Colon (tissue), 2 donors: ENCODE results near the gene GH2.
"Not testable (repeated sequence)": the region's sequence is repeated elsewhere in the genome, so short reads cannot be mapped to it uniquely, and the experiment has no call there.

ENCODE experiments used
- FAIRE-seq: peaks from 2 replicates; lab custom pipeline; 2012; peaks lifted over from hg19 to GRCh38; lab: Jason Lieb, UNC
- donor health status: control.
- donor health status: control.

The GH2 gene

DNA sequence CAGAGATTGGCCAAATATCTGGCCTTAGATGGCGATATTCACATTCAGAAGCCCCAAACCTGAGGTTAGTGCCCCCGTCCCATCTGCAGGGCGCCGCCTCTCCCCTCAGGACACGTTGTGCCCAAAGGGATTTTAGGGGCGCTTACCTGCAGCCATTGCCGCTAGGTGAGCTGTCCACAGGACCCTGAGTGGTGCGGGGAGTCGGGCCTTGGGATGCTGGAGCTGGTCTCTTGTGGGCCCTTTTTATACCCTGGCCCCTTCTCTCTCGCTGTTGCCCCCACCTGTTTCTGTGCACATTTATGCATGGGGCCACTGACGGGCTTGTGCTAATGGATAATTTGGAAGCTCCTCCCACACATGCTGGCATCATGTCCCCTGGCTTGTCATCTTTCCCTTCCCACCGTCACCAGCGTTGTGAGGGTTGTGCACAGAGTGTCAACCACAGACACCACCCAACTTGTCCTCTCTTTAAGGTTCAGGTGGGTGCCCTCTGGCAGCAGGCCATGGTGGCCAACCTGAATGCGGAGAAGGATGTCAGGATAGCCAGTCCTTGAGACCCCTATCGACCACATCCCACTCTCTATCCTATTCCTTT is 29.4 kb upstream of the GH2 start, which contains the start of gene CSHL1:
Gene CSHL1, minus strand, starts transcription at position 218 of the 595 bp plus-strand sequence. Its CDS starts 62 bp downstream, at position 156.
- no peak for FAIRE-seq

DNA sequence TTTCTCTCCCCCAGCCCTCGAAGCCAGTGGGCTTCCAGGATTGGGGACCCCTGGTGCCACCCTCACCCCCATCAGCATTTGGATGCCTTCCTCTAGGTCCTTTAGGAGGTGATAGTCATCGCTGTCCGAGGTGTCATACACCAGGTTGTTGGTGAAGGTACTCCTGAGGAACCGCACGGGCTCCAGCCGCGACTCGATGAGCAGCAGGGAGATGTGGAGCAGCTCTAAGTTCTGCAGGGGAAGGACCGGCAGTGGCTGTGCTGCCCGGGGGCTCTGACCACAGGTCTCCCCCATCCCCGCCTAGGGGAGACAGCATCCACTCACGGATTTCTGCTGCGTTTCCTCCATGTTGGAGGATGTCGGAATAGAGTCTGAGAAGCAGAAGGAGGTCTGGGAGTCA is 28.4 kb upstream of the GH2 start:
- no peak for FAIRE-seq

- FAIRE-seq: not testable (repeated sequence)
These were observed 27.8 kb upstream of the GH2 start for GRCh38 chr17:63909586-63909985.

DNA sequence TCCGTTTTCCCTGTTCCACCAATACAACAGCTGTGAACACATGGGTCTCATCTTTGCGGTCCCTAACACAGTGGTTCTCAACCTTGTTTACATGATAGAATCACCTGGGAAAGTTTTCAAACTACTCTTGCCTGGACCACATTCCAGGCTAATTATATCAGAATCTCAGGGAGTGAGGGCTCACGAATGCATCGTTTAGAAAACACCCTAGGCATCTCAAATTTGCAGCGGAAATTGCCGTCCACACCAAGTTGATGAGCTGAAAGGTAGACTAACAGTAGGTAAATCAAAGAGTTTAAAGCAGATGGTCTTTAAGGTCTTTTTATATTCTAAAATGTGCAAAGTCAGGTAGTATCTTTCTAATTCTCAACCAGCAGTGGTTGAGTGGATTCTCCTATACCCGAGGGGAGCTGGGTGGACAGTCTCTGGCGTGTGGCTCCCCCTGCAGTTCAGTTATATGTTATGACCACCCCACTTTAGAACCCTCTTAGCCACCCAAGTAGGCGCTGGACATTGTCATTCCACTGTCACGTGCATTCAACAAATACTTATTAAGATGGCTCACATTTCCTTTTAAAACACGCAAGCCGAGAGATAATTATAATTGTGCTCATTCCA is 25.5 kb upstream of the GH2 start:
- not testable (repeated sequence) for FAIRE-seq

DNA sequence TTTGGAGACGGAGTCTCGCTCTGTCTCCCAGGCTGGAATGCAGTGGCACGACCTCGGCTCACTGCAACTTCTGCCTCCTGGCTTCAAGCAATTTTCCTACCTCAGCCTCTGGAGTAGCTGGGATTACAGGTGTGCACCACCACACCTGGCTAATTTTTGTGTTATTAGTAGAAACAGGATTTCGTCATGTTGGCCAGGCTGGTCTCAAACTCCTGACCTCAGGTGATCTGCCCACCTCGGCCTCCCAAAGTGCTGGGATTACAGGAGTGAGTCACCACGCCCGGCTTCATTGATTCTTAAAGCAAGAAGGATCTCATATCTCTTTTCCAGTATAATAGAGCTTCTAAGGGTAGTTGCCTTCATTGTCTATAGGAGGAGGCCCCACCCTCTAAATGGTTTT is 23.1 kb upstream of the GH2 start:
- FAIRE-seq: not testable (repeated sequence)

DNA sequence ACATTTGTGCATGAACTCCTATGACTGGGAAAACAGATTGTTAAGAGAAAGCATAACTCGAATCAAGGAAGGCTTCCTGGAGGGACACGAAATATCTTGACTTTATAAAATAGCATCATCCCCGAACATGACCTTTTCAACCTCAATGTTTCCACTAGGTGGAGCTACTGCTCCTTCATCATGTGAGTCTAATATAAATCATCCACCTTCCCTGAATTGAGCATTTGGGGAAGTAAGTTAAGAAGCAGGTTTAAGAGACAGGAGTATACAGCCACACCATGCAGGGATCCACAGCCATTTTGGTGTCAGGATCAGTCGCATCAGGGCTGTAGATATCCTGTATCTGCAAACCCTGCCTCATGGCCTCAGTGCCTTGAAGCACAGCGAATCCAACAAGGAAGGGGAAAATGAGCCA is 22.1 kb upstream of the GH2 start:
- not testable (repeated sequence) for FAIRE-seq

- FAIRE-seq: not testable (repeated sequence)
These were observed 20.2 kb upstream of the GH2 start for GRCh38 chr17:63901971-63902370.

- not testable (repeated sequence) for FAIRE-seq
These were observed 17.4 kb upstream of the GH2 start for GRCh38 chr17:63898899-63899798.

DNA sequence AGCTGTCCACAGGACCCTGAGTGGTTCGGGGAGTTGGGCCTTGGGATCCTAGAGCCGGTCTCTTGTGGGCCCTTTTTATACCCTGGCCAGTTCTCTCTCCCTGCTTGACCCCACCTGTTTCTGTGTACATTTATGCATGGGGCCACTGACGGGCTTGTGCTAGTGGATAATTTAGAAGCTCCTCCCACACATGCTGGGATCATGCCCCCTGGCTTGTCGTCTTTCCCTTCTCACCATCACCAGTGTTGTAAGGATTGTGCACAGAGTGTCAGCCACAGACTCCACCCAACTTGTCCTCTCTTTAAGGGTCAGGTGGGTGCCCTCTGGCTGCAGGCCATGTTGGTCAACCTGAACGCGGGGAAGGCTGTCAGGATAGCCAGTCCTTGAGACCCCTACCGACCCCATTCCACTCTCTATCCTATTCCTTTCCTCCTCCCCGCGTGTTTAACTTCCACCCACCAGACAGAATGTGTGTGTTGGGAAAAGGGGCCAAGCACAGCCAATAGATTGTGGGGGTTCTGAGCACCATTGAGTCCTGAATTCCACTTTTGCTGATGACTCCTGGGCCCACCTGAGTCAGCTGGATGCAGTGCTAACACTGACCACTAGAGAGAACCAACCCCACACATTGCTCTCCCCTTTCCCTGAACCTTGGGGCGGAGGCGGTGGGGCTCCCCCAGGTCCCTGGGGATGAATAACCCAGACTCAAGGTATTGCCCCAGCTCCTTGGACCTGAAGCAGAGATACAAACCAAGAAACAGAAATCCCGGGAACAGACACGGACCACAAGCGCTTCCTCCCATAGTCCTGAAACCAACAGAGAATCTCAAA is 15.0 kb upstream of the GH2 start, which contains the start of gene CSH1:
Gene CSH1, minus strand, starts transcription at position 51 of the 831 bp plus-strand sequence. CDS start 63 bp downstream, outside the sequence.
- FAIRE-seq: not testable (repeated sequence)

DNA sequence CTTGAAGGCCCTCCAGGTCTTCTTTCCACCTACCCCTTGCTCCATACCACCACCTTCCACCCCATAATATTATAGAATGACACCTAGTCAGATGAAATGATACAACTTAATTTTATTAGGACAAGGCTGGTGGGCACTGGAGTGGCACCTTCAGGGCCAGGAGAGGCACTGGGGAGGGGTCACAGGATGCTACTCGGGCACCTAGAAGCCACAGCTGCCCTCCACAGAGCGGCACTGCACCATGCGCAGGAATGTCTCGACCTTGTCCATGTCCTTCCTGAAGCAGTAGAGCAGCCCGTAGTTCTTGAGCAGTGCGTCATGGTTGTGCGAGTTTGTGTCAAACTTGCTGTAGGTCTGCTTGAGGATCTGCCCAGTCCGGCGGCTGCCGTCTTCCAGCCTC is 13.1 kb upstream of the GH2 start:
- FAIRE-seq: not testable (repeated sequence)

GRCh38 chr17:63894021-63894420 is 12.3 kb upstream of the GH2 start:
- not testable (repeated sequence) for FAIRE-seq

GRCh38 chr17:63892316-63893037 is 10.7 kb upstream of the GH2 start:
- FAIRE-seq: not testable (repeated sequence)

DNA sequence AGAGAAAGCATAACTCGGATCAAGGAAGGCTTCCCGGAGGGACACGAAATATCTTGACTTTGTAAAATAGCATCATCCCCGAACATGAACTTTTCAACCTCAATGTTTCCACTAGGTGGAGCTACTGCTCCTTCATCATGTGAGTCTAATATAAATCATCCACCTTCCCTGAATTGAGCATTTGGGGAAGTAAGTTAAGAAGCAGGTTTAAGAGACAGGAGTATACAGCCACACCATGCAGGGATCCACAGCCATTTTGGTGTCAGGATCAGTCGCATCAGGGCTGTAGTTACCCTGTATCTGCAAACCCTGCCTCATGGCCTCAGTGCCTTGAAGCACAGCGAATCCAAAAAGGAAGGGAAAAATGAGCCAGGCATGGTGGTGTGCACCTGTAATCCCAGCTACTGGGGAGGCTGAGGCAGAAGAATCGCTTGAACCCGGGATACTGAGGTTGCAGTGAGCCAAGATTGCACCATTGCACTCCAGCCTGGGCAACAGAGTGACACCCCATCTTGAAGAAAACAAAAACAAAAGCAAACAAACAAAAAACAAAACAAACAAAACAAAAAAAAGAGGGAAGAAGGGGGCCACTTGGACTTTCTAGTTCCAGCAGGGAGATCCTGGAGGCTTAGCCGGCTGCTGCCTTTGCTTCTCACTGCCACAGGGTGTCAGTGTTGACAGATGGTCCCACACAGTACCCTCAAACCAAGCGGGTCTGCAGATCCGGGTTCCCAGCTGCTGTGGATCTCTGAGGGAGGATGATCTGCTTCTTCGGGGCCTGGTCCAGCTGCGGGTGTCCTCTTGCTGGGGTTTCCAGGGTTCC is 7.5 kb upstream of the GH2 start:
- FAIRE-seq: not testable (repeated sequence)

DNA sequence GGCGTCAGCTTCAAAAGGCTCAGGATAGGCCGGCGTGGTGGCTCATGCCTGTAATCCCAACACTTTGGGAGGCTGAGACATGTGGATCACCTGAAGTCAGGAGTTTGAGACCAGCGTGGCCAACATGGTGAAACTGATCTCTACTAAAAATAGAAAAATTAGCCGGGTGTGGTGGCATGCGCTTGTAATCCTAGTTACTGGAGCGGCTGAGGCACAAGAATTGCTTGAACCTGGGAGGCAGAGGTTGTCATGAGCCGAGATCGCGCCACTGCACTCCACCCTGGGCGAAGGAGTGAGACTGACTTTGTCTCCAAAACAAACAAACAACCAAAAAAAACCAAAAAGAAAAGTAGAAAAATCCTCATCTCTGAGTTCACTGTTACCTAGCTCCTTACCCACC is 3.4 kb upstream of the GH2 start:
- not testable (repeated sequence) for FAIRE-seq

DNA sequence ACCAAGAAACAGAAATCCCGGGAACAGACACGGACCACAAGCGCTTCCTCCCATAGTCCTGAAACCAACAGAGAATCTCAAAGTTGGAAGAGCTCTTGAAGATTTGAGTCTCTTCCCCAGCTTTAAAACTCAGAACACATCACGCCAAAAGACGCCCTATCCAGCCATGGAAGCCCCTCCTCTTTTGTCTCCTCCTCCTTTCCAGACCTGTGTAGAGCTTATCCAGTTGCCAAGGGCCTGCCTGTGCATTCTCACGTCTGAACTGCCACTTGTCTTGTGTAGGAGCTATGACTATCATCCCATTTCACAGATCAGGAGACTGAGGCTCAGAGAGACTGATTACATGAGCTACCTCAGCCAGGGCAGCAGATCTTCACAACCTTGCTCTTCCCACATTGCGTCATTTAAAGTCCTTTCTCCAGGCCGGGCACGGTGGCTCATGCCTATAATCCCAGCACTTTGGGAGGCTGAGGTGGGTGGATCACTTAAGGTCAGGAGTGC is 932 bp upstream of the GH2 start:
- not testable (repeated sequence) for FAIRE-seq

DNA sequence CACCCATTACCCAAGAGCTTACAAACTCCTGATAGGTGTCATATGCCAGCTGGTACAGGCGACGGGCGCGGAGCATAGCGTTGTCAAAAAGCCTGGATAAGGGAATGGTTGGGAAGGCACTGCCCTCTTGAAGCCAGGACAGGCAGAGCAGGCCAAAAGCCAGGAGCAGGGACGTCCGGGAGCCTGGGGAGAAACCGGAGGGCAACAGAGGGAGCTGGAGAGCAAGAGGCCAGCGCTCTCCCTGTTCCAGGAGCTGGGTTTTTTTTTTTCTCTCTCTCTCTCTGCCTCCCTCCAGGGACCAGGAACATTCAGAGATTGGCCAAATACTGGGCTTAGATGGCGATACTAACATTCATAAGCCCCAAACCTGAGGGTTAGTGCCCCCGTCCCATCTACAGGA is 407 bp downstream of the GH2 start:
- not testable (repeated sequence) for FAIRE-seq

GRCh38 chr17:63880706-63881105 is 1.0 kb downstream of the GH2 start:
- FAIRE-seq: no peak

GRCh38 chr17:63878413-63878812 is 3.3 kb downstream of the GH2 start:
- not testable (repeated sequence) for FAIRE-seq

DNA sequence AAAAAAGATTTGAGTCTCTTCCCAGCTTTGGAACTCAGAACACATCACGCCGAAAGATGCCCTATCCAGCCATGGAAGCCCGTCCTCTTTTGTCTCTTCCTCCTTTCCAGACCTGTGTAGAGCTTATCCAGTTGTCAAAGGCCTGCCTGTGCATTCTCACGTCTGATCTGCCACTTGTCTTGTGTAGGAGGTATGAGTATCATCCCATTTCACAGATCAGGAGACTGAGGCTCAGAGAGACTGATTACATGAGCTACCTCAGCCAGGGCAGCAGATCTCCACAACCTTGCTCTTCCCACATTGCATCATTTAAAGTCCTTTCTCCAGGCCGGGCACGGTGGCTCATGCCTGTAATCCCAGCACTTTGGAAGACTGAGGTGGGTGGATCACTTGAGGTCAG is 7.1 kb downstream of the GH2 start:
- FAIRE-seq: not testable (repeated sequence)

DNA sequence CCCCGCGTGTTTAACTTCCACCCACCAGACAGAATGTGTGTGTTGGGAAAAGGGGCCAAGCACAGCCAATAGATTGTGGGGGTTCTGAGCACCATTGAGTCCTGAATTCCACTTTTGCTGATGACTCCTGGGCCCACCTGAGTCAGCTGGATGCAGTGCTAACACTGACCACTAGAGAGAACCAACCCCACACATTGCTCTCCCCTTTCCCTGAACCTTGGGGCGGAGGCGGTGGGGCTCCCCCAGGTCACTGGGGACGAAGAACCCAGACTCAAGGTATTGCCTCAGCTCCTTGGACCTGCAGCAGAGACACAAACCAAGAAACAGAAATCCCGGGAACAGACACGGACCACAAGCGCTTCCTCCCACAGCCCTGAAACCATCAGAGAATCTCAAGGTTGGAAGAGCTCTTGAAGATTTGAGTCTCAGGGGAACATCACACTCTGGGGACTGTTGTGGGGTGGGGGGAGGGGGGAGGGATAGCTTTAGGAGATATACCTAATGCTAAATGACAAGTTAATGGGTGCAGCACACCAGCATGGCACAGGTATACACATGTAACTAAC is 7.6 kb downstream of the GH2 start:
- not testable (repeated sequence) for FAIRE-seq
